WTC11 (cell line): ENCODE measurements around the gene SRGAP1. TPM values are rescaled to one million over a fixed set of nuclear protein-coding genes. Genes with fewer than 3 reads are reported as not detected.

Source experiments
- ATAC-seq: fragments of 200-7000 bp; cut with Tn5 transposase; 2 replicates; pipeline ENCODE4 v1.10.0; 2021; ENCODE audit warnings: mild to moderate bottlenecking, moderate library complexity
- CTCF ChIA-PET: fragments of 300-600 bp; sonication (Branson Sonifier 250); formaldehyde crosslinking; loops from one replicate; lab custom pipeline; 2021; ENCODE audit warnings: antibody characterized with exemption; lab: Charles Lee
- POLR2A ChIA-PET: fragments of 350-600 bp; sonication (Branson Sonifier 250); formaldehyde crosslinking; loops from one replicate; lab custom pipeline; 2021; ENCODE audit warnings: antibody characterized with exemption; lab: Charles Lee
- DNase-seq: peaks from one replicate; pipeline ENCODE4 v3.0.0; 2021; ENCODE audit warnings: low spot score
- H3K27ac Mint-ChIP-seq: 2 replicates; pipeline ENCODE4 v1.8.0; 2021; ENCODE audit warnings: mixed read lengths
- H3K27me3 Mint-ChIP-seq: 2 replicates; pipeline ENCODE4 v1.8.0; 2021; ENCODE audit warnings: low read depth, mild to moderate bottlenecking, moderate library complexity, mixed read lengths
- H3K36me3 Mint-ChIP-seq: 2 replicates; pipeline ENCODE4 v1.8.0; 2021; ENCODE audit warnings: mixed read lengths
- H3K4me1 Mint-ChIP-seq: 2 replicates; pipeline ENCODE4 v1.8.0; 2022; ENCODE audit warnings: mixed read lengths
- H3K4me3 Mint-ChIP-seq: 2 replicates; pipeline ENCODE4 v1.8.0; 2021; ENCODE audit warnings: mild to moderate bottlenecking, moderate library complexity, mixed read lengths
- H3K9me3 Mint-ChIP-seq: 2 replicates; pipeline ENCODE4 v1.8.0; 2021; ENCODE audit warnings: mixed read lengths
- CREM ChIP-seq: sonication (generic); formaldehyde crosslinking; IDR thresholded peaks from 2 replicates; pipeline ENCODE4 v1.8.1; 2022; ENCODE audit warnings: mild to moderate bottlenecking, missing genetic modification reagents, moderate library complexity
- E2F4 ChIP-seq: sonication (generic); formaldehyde crosslinking; IDR thresholded peaks from 2 replicates; pipeline ENCODE4 v1.8.1; 2022; ENCODE audit warnings: low read depth, mild to moderate bottlenecking, moderate library complexity, missing genetic modification reagents, borderline replicate concordance
- FOXJ3 ChIP-seq: sonication (generic); formaldehyde crosslinking; IDR thresholded peaks from 2 replicates; pipeline ENCODE4 v1.9.0; 2021; ENCODE audit warnings: missing genetic modification reagents, mild to moderate bottlenecking, borderline replicate concordance
- FOXP1 ChIP-seq: sonication (generic); formaldehyde crosslinking; IDR thresholded peaks from 2 replicates; pipeline ENCODE4 v1.8.0; 2022; ENCODE audit warnings: missing genetic modification reagents, mild to moderate bottlenecking, moderate library complexity, borderline replicate concordance
- NFE2L1 ChIP-seq: sonication (generic); formaldehyde crosslinking; IDR thresholded peaks from 2 replicates; pipeline ENCODE4 v1.8.1; 2023; ENCODE audit warnings: missing genetic modification reagents
- NFYB ChIP-seq: sonication (generic); formaldehyde crosslinking; conservative IDR thresholded peaks from 2 replicates; pipeline ENCODE4 v1.8.0; 2022; ENCODE audit warnings: low read depth, missing genetic modification reagents
- NR2C2 ChIP-seq: sonication (generic); formaldehyde crosslinking; IDR thresholded peaks from 2 replicates; pipeline ENCODE4 v1.8.0; 2022; ENCODE audit warnings: mild to moderate bottlenecking, missing genetic modification reagents
- OVOL2 ChIP-seq: fragments of 250-450 bp; sonication (Bioruptor Pico); IDR thresholded peaks from 2 replicates; pipeline ENCODE4 v1.9.0; 2021; ENCODE audit warnings: mild to moderate bottlenecking, borderline replicate concordance
- PRRX2 ChIP-seq: fragments of 250-450 bp; sonication (Bioruptor Pico); IDR thresholded peaks from 2 replicates; pipeline ENCODE4 v1.8.0; 2021; ENCODE audit warnings: mild to moderate bottlenecking
- RELA ChIP-seq: sonication (generic); formaldehyde crosslinking; IDR thresholded peaks from 2 replicates; pipeline ENCODE4 v1.8.1; 2022; ENCODE audit warnings: missing genetic modification reagents, mild to moderate bottlenecking, borderline replicate concordance
- RORB ChIP-seq: fragments of 250-450 bp; sonication (Bioruptor Pico); IDR thresholded peaks from 2 replicates; pipeline ENCODE4 v1.9.0; 2021; ENCODE audit warnings: mild to moderate bottlenecking
- SOX15 ChIP-seq: fragments of 250-450 bp; sonication (Bioruptor Pico); IDR thresholded peaks from 2 replicates; pipeline ENCODE4 v1.9.0; 2021; ENCODE audit warnings: mild to moderate bottlenecking
- SP1 ChIP-seq: sonication (generic); formaldehyde crosslinking; conservative IDR thresholded peaks from 2 replicates; pipeline ENCODE4 v1.8.1; 2022; ENCODE audit warnings: missing genetic modification reagents
- TCF7 ChIP-seq: sonication (generic); formaldehyde crosslinking; IDR thresholded peaks from 2 replicates; pipeline ENCODE4 v1.8.0; 2022; ENCODE audit warnings: mild to moderate bottlenecking, low read depth, missing genetic modification reagents, moderate library complexity
- TEAD1 ChIP-seq: sonication (generic); formaldehyde crosslinking; IDR thresholded peaks from 2 replicates; pipeline ENCODE4 v1.8.0; 2022; ENCODE audit warnings: mild to moderate bottlenecking, missing genetic modification reagents
- USF1 ChIP-seq: sonication (generic); formaldehyde crosslinking; IDR thresholded peaks from 2 replicates; pipeline ENCODE4 v1.8.0; 2022; ENCODE audit warnings: mild to moderate bottlenecking, missing genetic modification reagents
- ZNF138 ChIP-seq: sonication (generic); formaldehyde crosslinking; conservative IDR thresholded peaks from 2 replicates; pipeline ENCODE4 v1.8.1; 2022; ENCODE audit warnings: mild to moderate bottlenecking, moderate library complexity, missing genetic modification reagents
- ZNF232 ChIP-seq: sonication (generic); formaldehyde crosslinking; IDR thresholded peaks from 2 replicates; pipeline ENCODE4 v1.8.0; 2022; ENCODE audit warnings: mild to moderate bottlenecking, missing genetic modification reagents
- ZNF396 ChIP-seq: fragments of 250-450 bp; sonication (Bioruptor Pico); IDR thresholded peaks from 2 replicates; pipeline ENCODE4 v1.8.0; 2021; ENCODE audit warnings: mild to moderate bottlenecking, moderate library complexity, borderline replicate concordance
- ZNF671 ChIP-seq: fragments of 250-450 bp; sonication (Bioruptor Pico); IDR thresholded peaks from 2 replicates; pipeline ENCODE4 v1.8.0; 2021; ENCODE audit warnings: mild to moderate bottlenecking
- total RNA-seq: library from RNA; stranded (reverse); gene quantifications from 3 replicates; pipeline ENCODE4 v1.2.3, GENCODE V29; 2021
- TF ChIP-seq, protein P1 (sequence below): sonication (generic); formaldehyde crosslinking; IDR thresholded peaks from 2 replicates; pipeline ENCODE4 v1.8.1; 2022; ENCODE audit warnings: mild to moderate bottlenecking, missing genetic modification reagents, moderate library complexity, borderline replicate concordance
- TF ChIP-seq, protein P2 (sequence below): sonication (generic); formaldehyde crosslinking; IDR thresholded peaks from 2 replicates; pipeline ENCODE4 v1.8.1; 2022; ENCODE audit warnings: mild to moderate bottlenecking, moderate library complexity, missing genetic modification reagents
- TF ChIP-seq, protein P3 (sequence below): fragments of 250-450 bp; sonication (Bioruptor Pico); conservative IDR thresholded peaks from 2 replicates; pipeline ENCODE4 v1.9.0; 2021; ENCODE audit warnings: mild to moderate bottlenecking

SRGAP1 gene
- total RNA-seq, 1 experiment from 2014 or later: 10.3 TPM

GRCh38 chr12:64086946-64087345 lies 242.4 kb downstream of the SRGAP1 start:
- CTCF ChIA-PET: no interaction called here

DNA sequence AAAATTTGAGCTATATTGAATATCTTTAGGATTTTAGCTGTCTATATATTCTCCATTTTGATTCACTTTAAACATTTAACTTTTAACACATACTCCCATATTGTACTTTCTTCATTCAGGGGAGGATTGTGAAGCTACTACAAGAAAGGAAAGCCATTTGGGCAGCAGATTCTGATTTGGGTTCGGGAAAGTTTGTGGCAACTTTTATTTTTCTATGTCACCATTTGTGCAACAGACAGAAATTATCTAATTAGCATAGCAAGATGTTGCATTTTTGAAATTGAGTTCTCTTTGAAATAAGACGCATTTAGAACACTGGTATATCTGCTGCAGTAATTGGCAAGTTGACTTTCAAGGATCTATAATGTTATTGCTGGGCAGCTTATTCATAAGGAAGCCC lies 243.3 kb downstream of the SRGAP1 start:
- POLR2A ChIA-PET: no interaction called here
- no peaks in the 10 kb centered on the region for H3K27me3 Mint-ChIP-seq
- H3K27ac Mint-ChIP-seq: no peak overlapping the region
- H3K36me3 Mint-ChIP-seq: no peaks in the 10 kb centered on the region
- H3K9me3 Mint-ChIP-seq: no peaks in the 10 kb centered on the region
- H3K4me3 Mint-ChIP-seq: no peak overlapping the region
- CTCF ChIA-PET: no interaction called here
- peaks cover 26% of the 10 kb centered on the region for H3K4me1 Mint-ChIP-seq
- ATAC-seq: no peak
- TF ChIP-seq OVOL2 (CRISPR knock-in tag): no peak
- TF ChIP-seq, protein P1, sequence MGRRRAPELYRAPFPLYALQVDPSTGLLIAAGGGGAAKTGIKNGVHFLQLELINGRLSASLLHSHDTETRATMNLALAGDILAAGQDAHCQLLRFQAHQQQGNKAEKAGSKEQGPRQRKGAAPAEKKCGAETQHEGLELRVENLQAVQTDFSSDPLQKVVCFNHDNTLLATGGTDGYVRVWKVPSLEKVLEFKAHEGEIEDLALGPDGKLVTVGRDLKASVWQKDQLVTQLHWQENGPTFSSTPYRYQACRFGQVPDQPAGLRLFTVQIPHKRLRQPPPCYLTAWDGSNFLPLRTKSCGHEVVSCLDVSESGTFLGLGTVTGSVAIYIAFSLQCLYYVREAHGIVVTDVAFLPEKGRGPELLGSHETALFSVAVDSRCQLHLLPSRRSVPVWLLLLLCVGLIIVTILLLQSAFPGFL (CRISPR knock-in tag): no peak
- TF ChIP-seq FOXP1 (CRISPR knock-in tag): no peak
- no peak for TF ChIP-seq FOXJ3 (CRISPR knock-in tag)
- TF ChIP-seq ZNF396 (CRISPR knock-in tag): no peak
- TF ChIP-seq, all 79 proteins: peak for 0
- DNase-seq: no peak

More at GRCh38 chr12:64086946-64087345, 242.4 kb downstream of the SRGAP1 start:
- TF ChIP-seq NR2C2 (CRISPR knock-in tag) (no peak), SOX15 (CRISPR knock-in tag) (no peak), SP1 (CRISPR knock-in tag) (no peak)
- POLR2A ChIA-PET: no interaction called here
- ATAC-seq (no peak), DNase-seq (no peak)
- Mint-ChIP-seq H3K4me3 (no peak overlapping the region), H3K9me3 (no peaks in the 10 kb centered on the region), H3K27ac (no peak overlapping the region), H3K27me3 (no peaks in the 10 kb centered on the region), H3K4me1 (peaks cover 28% of the 10 kb centered on the region), H3K36me3 (no peaks in the 10 kb centered on the region)

DNA sequence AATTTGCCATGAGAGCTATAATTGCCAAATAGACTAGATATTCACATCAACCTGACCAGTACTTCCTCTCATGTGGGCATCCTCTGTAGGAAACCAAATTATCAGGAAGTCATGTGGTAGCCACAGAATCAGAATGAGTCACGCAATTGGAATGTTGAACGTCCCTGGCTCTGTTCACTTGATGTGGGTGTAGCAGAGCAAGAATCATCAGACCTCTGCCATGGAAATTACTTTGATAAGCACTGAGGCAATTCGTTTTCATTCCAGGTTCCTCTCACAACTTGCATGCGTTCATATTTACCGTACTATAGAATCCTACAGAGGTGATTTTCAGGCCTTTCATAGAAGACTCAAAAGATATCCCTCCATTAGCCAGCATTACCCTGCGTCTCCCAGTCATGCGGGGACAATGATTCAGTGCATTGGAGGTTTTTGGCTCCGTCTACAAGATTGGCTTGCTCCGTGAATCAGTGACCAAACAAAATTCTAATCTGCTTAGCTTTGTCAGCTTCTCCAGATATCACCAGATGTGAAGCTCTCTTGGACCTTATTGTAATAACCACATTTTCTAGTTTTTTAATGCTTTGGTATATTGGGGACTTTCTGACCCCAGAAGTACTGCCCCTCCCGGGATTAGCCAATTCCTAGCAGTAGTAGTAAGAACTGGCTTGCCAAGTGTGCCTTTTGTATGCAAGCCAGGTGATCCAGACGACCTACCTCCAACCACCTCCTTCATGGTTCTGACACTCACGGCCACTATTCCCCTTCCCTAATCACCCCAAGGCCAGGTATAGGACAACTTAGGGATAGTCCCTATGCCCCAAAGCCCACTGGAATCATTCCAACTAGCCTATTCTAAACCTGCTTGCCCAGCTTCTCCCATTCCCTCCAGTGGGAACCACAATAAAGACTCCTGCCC lies 244.2 kb downstream of the SRGAP1 start:
- H3K27ac Mint-ChIP-seq: peak overlapping the region; percentile 33
- TF ChIP-seq ZNF396 (CRISPR knock-in tag): no peak
- no peak for TF ChIP-seq ZNF671 (CRISPR knock-in tag)
- TF ChIP-seq CREM (CRISPR knock-in tag): no peak
- no peak for TF ChIP-seq TCF7 (CRISPR knock-in tag)
- no peak for TF ChIP-seq USF1 (CRISPR knock-in tag)
- no peak for TF ChIP-seq RORB (CRISPR knock-in tag)
- TF ChIP-seq TEAD1: no peak
- TF ChIP-seq, protein P2, sequence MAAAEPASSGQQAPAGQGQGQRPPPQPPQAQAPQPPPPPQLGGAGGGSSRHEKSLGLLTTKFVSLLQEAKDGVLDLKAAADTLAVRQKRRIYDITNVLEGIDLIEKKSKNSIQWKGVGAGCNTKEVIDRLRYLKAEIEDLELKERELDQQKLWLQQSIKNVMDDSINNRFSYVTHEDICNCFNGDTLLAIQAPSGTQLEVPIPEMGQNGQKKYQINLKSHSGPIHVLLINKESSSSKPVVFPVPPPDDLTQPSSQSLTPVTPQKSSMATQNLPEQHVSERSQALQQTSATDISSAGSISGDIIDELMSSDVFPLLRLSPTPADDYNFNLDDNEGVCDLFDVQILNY (CRISPR knock-in tag): no peak
- TF ChIP-seq NFYB (CRISPR knock-in tag): no peak
- TF ChIP-seq E2F4 (CRISPR knock-in tag): no peak
- TF ChIP-seq, protein P3, sequence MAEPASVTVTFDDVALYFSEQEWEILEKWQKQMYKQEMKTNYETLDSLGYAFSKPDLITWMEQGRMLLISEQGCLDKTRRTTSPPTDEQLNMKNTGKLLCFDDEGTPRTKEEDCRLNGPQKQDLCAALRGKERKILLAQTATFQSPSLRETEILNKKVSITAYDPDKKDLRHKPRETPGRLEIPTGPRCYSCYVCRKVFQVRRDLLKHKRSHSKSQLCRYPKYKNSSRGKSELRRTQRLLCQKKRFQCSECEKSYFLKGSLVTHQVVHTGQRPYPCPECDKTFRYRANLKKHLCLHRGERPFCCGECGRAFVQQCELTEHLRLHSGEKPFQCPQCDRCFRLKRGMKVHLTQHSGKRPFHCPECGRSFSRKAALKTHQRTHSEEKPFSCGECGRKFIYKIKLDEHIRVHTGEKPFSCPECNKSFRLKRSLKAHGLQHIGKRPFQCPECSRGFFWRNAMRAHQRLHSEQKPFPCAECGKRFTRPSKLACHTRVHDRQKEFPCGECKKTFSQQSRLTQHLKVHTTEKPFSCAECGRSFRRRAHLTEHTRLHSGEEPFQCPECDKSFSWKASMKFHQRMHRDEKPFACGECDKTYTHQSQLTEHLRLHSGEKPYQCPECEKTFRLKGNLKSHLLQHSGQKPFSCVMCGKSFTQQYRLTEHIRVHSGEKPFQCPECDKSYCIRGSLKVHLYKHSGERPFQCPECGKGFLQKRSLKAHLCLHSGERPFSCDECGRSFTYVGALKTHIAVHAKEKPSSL: no peak
- TF ChIP-seq PRRX2 (CRISPR knock-in tag): no peak
- no peak for TF ChIP-seq ZNF138 (CRISPR knock-in tag)
- TF ChIP-seq RELA (CRISPR knock-in tag): no peak
- TF ChIP-seq ZNF232: no peak
- TF ChIP-seq SP1 (CRISPR knock-in tag): no peak
- no peak for TF ChIP-seq NFE2L1 (CRISPR knock-in tag)
- no peak for TF ChIP-seq FOXP1 (CRISPR knock-in tag)
- H3K9me3 Mint-ChIP-seq: no peaks in the 10 kb centered on the region
- DNase-seq: no peak
- H3K4me3 Mint-ChIP-seq: no peak overlapping the region
- peaks cover 25% of the 10 kb centered on the region for H3K4me1 Mint-ChIP-seq
- no peaks in the 10 kb centered on the region for H3K27me3 Mint-ChIP-seq
- no peaks in the 10 kb centered on the region for H3K36me3 Mint-ChIP-seq
- peak; percentile 85 for ATAC-seq
- ChIA-PET POLR2A (no interaction called here), CTCF (no interaction called here)
